OCI-LY1 (cell line): ENCODE measurements around the gene NRSN2.

Source experiments
- CTCF ChIP-seq: fragments of 200-600 bp; sonication (generic), shearing (Covaris generic); IDR thresholded peaks from 2 replicates; pipeline ENCODE4 v1.5.1; 2017; ENCODE audit warnings: mild to moderate bottlenecking, antibody characterized with exemption, low read length, moderate library complexity, mixed read lengths
- EZH2 ChIP-seq: fragments of 200-600 bp; sonication (generic), shearing (Covaris generic); IDR thresholded peaks from 2 replicates; pipeline ENCODE4 v1.8.0; 2017; ENCODE audit warnings: borderline replicate concordance, mixed run types, mild to moderate bottlenecking, antibody characterized with exemption, low read length, moderate library complexity, mixed read lengths

GRCh38 chr20:367486-367887 lies 20.6 kb downstream of the NRSN2 start:
- TF ChIP-seq EZH2 (no peak), CTCF (no peak)
